ENCODE data around the gene APBB1IP.

- TF ChIP-seq CTCF (IDR thresholded peaks at IDR 0.05) (no peak), POLR2A (IDR thresholded peaks at IDR 0.05) (no peak)
Observed at GRCh38 chr10:26467639-26468038, 29.5 kb downstream of the APBB1IP start.

All from uterus (tissue), 2 donors.